HG02870 (cell line): ENCODE results near the gene FAM117A.

Source experiments
- ATAC-seq: cut with Tn5 transposase; IDR thresholded peaks from one replicate; pipeline ENCODE4 v1.9.1; 2021; ENCODE audit warnings: mild to moderate bottlenecking, moderate library complexity; ENCODE audit not compliant: unreplicated experiment

Gene FAM117A

GRCh38 chr17:49763735-49764558, at the start of gene FAM117A:
TSS of gene FAM117A (minus strand) at chr17:49764131. CDS start at chr17:49764087, 44 bp downstream.
- peak; percentile 96 for ATAC-seq

- ATAC-seq, result no peak
Observed at GRCh38 chr17:49809056-49809455, 45.1 kb upstream of the FAM117A start.

- ATAC-seq, result no peak
Observed at GRCh38 chr17:49798738-49799137, 34.8 kb upstream of the FAM117A start.

- ATAC-seq, result no peak
Observed at GRCh38 chr17:49798182-49798581, 34.3 kb upstream of the FAM117A start.

GRCh38 chr17:49795372-49795771, 31.4 kb upstream of the FAM117A start:
- no peak for ATAC-seq

- ATAC-seq, result no peak
Observed at GRCh38 chr17:49793309-49793708, 29.4 kb upstream of the FAM117A start.

- no peak for ATAC-seq
Observed at GRCh38 chr17:49789243-49789578, 25.3 kb upstream of the FAM117A start.

- peak; percentile 88 for ATAC-seq
Observed at GRCh38 chr17:49788478-49789242, 24.7 kb upstream of the FAM117A start, which contains the start of gene KAT7. TSS of gene KAT7 (plus strand) at chr17:49788681. CDS start at chr17:49788835, 154 bp downstream.

GRCh38 chr17:49787884-49788477, 24.1 kb upstream of the FAM117A start:
- no peak for ATAC-seq

- ATAC-seq, result no peak
Observed at GRCh38 chr17:49784636-49785035, 20.7 kb upstream of the FAM117A start.

- no peak for ATAC-seq
Observed at GRCh38 chr17:49783791-49784190, 19.9 kb upstream of the FAM117A start.

GRCh38 chr17:49783071-49783715, 19.3 kb upstream of the FAM117A start:
- no peak for ATAC-seq

GRCh38 chr17:49779739-49780231, 15.9 kb upstream of the FAM117A start:
- ATAC-seq, result no peak

- no peak for ATAC-seq
Observed at GRCh38 chr17:49779156-49779738, 15.3 kb upstream of the FAM117A start.

- ATAC-seq, result no peak
Observed at GRCh38 chr17:49777563-49777962, 13.6 kb upstream of the FAM117A start.

GRCh38 chr17:49776551-49777300, 12.8 kb upstream of the FAM117A start:
- ATAC-seq, result no peak

GRCh38 chr17:49775546-49776260, 11.8 kb upstream of the FAM117A start:
- no peak for ATAC-seq

- ATAC-seq, result no peak
Observed at GRCh38 chr17:49766918-49767530, 3.1 kb upstream of the FAM117A start.
